SKM-1 (cell line): Measurements from ENCODE around the gene SPDYE16.
"Not testable (repeated sequence)": the region's sequence is repeated elsewhere in the genome, so short reads cannot be mapped to it uniquely, and the experiment has no call there.

ENCODE experiments used
- DNase-seq: peaks from one replicate; lab custom pipeline; 2025; ENCODE audit not compliant: unreplicated experiment; lab: John Stamatoyannopoulos, UW

The SPDYE16 gene, protein sequence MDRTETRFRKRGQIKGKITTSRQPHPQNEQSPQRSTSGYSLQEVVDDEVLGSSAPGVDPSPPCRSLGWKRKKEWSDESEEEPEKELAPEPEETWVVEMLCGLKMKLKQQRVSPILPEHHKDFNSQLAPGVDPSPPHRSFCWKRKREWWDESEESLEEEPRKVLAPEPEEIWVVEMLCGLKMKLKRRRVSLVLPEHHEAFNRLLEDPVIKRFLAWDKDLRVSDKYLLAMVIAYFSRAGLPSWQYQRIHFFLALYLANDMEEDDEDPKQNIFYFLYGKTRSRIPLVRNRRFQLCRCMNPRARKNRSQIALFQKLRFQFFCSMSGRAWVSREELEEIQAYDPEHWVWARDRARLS

DNA sequence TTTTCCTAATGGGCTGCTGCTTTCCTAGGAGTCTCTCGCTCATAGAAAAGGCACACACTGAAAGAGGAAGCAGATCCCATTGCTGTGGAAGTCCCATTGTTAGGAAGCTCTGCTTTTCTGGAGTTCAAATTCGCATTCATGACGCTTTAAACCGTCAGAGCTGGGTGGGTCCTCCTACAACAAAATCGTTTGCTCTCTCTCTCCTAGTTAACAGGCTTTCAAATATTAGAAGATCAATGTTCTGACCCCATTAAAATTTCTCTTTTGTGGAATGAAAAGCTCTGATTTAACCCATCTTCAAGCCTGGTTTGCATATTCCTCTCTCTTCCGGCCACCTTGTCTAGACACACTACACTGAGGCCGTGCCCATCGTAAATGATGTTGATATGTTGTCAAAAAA is at the start of gene SPDYE16:
TSS of gene SPDYE16 (minus strand) at position 101 of the 400 bp plus-strand sequence. CDS start 1,838 bp downstream, outside the sequence.
- not testable (repeated sequence) for DNase-seq

DNA sequence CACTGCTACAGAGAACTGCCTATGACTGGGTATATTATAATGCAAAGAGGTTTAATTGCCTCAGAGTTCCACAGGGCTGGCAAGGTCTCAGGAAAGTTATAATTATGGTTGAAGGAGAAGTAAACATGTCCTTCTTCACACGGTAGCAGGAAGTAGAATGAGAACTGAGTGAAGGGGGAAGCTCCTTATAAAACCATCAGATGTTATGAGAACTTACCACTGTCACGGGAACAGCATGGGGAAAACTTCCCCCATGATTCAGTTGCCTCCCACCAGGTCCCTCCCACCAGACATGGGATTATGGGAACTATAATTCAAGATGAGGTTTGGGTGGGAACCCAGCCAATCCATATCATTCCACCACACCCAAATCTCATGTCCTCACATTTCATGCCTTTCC is 49.6 kb upstream of the SPDYE16 start:
- DNase-seq = not testable (repeated sequence)

DNA sequence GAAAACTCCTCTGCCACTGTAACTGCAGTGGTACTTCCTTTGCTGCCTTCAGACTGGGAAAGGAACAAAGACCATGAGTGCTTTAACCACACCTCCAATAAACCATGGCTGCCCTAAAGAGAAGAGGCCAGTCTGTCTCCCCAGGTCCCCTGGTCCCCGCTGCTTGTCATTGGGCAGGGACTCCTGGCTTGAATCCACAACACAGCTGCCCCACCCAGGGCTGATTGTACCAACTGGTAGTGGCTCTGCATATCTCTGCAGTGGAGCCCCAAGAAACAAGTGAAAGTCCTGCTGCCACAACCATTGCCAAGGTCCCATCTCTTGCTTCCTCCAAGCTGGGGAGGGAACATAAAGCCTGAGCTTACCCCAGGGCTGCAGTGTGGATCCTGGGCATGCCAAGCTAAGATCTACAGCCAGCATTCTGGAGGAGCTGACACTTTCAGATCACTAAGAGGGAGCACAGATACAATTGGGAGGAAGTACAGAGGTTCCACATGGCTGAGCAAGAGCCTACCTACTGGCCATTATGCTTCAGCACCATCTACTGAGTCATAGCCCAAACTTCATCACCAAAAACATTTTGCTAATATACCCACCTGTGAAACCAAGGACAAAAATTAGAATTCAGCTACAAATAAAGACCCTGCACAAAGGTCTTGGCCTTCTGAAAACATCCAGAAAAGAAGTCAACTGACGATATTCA is 48.7 kb upstream of the SPDYE16 start:
- not testable (repeated sequence) for DNase-seq

DNA sequence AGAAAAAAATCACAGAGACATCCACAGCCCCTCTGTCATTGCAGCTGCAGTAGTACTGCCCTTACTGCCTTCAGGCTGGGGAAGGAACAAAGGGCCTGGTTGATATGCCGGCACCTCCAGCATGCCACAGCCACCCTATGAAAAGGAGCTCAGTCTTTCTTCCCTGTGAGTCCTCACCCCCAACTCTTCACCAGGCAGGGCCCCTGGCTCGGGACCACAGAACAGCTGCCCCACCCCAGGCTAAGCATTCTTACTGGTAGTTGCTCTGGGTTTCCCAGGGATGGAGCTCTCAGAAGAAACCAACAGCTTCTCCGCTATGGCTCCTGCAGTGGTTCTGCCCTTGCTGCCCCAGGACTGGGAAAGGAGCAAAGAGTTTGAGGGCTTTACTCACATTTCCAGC is 47.9 kb upstream of the SPDYE16 start:
- DNase-seq = not testable (repeated sequence)

DNA sequence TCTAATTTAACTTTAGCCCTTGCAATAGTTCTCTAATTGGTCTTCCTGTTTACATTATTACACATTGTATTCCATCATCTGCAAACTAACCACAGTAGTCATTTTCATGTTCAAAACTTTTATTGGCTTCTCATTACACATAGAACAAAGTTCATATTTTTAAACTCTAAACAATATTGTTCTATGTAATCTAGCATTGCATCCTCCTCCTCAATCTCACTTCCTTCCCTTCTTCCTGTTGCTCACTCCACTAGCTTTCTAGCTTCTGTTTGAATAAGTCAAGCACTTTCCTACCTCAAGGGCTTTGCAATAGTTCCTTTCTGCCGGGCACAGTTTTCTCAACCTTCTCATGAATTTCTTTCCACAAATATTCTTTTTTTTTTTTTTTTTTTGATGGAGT is 45.5 kb upstream of the SPDYE16 start:
- DNase-seq = not testable (repeated sequence)

DNA sequence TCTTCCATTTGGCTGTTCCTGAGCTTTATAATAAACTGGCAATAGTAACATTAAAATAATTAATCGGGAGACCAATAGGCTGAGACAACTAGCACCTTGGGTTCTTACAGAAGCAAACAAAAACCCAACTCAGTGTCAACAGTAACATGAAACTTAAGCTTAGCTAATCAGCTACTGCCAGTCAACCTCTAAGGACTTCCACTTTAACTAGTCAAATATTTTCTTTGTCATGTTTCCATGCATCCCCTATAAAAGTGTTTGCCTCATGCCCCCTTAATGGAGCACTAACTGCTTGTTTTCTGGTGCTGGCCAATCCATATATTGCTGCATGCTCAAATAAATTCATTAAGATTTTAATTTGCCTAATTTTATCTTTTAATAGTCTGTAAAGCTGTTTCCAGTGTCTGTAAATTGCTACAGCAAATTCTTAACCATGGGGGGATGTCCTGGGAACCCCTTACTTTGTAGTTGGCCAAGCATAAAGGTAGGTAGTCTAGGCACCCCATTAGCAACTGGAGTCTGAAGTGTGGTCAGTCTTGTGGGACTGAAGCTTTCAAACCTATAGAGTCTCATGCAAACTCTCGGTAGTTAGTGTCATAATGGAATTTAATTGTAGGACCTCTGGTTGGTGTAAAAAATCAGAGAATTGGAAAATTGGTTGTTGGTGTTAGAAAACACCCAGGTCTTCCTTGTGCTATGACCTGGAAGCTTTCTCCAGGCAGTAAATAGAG is 43.7 kb upstream of the SPDYE16 start:
- not testable (repeated sequence) for DNase-seq

DNA sequence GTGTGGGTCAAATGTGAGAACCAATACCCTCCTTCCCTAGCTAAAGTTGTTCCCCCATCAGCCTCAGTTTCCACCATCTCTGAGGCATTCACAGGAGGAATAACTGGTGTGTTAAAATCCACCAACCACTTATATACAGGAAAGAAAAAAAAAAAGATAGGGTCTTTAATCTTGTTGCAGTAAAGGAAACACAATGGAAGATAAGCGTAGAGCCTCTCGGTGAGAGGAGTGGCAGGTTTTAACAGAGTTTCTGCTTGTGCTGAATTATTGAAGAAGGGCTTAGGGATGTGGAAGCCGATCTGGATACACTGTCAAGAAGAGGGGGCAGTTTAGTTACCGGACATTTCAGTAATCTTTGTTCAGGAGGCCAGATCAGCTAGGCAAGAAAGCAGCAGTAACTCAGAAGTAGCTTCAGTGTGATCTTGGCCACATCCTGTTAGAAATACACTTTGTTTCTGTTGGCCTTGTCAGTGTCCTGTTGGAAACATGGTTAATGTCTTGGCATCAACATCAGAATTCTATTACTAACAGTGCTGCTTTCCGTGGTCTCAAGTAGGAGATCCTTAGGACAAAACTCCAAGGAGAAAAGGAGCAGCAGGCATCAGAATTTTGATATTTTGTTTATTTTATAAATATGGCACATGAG is 40.7 kb upstream of the SPDYE16 start:
- DNase-seq = not testable (repeated sequence)

DNA sequence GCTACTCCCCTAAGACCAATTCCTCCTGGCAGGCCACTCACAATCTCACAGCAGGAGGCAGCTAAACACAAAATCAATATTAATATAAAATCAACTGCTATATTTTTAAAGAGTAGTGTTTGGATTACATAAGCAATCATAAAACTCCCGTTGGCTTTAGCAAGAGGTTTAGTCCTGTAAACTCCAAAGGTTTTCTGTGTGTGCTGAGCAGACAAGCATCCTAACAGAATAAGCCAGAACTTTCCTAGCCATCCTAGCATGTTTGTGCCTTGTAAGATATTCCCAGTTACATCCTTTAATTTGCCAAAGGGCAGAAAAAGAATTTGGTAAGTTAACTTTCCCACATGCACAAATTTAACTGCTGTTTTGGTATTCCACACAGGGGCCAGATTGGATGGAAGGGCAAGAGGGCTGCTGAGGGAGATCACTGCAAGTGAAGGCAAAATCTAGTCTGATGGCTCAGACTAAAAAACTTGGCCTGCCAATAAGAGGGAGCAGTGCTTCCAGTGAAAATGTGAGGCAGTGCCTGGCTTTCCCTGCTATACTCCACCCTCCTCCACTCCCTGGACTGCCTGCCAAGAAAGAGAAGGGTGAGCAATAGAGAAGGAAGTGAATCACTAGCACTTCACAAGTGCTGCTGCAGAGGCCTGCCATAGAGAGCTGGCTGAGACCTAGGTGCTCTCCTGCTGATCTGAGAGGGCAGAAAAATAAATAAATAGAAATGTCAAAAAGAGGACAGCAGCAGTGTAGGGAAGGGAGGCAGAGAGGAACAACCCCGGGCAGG is 39.9 kb upstream of the SPDYE16 start:
- not testable (repeated sequence) for DNase-seq

DNA sequence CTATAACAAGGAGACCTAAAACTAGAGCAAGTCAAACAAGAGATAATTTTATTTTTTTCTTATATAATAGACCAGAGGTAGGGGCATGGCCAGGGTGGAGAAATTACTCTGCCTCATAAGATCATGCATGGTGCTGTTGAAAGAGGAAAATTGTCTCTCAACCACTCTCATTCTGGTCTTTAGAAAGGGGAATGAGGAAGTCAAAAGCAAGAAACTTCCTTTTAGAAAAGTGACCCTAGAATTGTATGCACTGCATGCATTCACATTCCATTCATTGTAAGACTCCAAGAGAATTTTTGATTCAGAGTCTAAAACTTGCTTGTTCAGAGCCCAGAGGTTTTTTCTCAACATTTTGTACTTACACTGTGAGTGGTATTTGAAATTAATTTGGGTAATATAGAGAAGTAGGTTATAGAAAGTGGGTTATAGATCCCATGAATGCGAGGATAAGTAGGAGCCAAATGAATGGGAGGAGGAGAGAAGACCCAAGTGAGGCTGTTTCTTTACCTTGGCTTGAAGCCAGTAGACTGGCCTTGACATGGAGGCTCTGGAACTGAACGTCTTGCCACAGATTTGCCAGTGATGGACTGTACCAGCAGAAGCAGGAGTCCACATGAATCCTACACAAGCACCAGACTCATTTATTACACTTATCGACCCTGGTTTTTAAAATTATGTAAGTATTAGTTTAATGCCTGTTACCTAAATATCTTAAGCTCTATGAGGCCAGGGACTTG is 33.0 kb upstream of the SPDYE16 start:
- not testable (repeated sequence) for DNase-seq

DNA sequence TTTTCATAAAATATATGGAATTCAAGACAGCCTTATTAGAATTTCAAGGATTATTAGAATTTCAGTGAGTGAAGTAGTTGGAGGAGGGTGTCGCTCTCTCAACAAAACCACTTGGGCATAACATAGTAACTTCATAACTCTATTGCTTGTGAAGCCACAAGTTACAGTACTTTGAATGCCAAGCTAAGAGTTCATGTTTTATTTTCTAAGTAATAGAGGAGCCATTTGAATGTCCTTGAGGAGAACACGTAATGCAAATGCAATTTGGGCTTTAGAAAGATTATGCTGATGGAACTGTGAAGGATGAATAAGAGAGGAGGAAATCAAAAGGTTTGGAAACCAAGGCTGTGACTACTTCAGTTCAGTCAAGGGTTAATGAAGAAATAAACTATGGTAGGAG is 32.3 kb upstream of the SPDYE16 start:
- not testable (repeated sequence) for DNase-seq

DNA sequence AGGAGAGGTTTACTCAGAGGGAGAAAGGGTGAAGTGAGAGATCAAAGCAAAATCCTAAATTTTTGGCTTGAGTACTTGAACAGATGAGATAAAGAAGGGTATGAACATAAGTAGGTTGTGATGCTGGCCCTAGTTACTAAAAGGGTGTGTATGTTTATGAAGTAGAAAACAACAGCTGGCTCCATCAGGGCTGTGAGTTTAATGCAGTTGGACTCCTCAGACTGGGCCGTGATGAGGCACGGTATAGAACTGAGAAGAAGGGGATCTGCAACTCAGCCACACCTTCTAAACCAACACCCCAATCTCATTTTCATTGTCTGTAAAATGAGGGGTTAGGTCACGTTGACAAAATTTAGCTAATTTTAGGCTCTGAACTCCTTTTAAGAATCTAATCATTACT is 29.2 kb upstream of the SPDYE16 start:
- DNase-seq = not testable (repeated sequence)

DNA sequence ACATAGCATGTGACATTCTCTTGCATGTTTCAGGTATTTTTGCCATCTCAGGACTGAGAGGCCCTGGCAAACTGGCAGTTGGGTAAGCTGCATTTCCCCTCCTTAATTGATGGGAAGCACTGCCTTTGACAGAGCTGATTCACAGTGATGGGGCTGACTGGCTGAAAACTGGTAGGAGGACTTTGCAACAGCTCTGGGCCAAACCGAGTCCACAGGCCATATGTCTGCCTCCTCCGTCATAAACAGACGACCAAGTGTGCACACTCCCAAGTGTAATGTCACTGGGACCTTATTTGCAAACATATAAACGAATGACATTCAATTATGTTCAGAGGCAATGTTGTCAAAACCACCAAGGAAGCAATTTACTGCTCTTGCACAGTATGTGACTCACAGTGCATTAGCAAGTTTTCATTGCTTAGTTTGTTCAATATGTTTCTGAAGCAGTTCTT is 27.3 kb upstream of the SPDYE16 start:
- DNase-seq = not testable (repeated sequence)

DNA sequence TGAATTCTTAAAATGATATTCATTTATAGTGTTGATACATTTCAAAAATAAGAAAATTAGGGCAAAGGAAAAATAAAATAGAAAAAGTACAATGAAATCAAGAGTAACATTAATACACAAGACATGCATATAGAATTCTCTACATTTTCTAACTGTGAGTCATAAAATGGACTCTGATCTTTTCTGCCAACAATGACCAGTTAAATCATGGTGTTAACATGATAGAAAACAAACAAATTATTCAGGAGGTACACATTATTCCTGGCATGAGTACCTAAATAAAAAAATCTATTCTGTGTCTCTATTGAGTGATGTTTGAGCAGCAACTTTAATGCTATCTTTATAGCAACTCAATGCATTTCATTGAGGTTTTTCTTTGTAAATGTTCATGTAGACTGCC is 25.6 kb upstream of the SPDYE16 start:
- not testable (repeated sequence) for DNase-seq

DNA sequence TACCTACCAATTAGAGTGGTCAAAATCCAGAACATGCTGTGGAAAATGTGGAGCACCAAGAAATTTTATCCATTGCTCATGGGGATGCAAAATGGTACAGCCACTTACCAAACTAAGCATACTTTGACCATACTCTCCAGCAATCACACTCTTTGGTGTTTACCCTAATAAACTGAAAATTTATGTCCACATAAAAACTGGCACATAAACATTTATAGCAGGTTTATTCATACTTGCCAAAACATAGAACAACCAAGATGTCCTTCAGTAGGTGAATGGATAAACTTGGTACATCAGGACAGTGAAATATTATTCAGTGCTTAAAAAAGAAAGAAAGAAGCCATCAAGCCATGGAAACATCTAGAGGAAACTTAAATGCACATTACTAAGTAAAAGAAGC is 24.7 kb upstream of the SPDYE16 start:
- not testable (repeated sequence) for DNase-seq

DNA sequence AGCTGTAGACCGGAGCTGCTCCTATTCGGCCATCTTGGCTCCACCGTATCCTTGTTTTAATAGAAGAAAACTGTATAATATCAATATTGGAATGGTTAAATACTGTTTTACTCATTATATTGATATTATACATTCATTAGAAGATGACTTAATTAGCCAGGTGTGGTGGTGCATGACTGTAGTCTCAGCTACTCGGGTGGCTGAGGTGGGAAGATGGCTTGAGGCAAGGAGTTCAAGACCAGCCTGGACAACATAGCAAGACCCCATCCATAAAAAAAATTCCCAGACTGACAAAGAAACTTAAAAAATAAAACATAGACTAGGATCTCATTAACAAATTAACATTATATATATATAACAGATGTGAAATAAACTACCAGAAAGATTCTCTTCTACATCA is 24.2 kb upstream of the SPDYE16 start:
- DNase-seq = not testable (repeated sequence)

DNA sequence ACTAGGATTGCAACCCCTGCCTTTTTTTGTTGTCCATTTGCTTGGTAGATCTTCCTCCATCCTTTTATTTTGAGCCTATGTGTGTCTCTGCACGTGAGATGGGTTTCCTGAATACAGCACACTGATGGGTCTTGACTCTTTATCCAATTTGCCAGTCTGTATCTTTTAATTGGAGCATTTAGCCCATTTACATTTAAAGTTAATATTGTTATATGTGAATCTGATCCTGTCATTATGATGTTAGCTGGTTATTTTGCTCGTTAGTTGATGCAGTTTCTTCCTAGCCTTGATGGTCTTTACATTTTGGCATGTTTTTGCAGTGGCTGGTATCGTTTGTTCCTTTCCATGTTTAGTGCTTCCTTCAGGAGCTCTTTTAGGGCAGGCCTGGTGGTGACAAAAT is 21.9 kb upstream of the SPDYE16 start:
- DNase-seq = not testable (repeated sequence)

DNA sequence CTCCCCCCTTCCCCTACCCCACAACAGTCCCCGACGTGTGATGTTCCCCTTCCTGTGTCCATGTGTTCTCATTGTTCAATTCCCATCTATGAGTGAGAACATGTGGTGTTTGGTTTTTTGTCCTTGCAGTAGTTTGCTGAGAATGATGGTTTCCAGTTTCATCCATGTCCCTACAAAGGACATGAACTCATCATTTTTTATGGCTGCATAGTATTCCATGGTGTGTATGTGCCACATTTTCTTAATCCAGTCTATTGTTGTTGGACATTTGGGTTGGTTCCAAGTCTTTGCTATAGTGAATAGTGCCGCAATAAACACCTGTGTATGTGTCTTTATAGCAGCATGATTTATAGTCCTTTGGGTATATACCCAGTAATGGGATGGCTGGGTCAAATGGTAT is 18.2 kb upstream of the SPDYE16 start:
- DNase-seq = not testable (repeated sequence)

DNA sequence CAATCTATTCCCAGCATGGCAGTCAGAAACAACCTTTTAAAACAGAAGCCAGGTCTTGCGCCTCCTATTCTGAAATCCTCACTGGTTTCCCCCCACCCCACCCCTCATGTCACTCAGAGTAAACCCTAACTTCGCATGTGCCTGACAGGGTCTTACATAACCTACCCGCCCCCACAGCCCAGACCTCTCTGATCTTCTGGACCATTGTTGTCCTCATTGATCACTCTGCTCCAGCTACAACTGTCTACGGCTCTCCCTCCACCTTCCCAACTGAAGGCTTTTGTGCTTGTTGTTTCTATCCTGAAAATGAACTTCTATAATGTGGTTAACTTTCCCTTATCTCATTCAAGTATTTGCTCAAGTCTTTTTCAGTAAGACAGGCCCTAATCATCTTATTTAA is 17.1 kb upstream of the SPDYE16 start:
- DNase-seq = not testable (repeated sequence)

DNA sequence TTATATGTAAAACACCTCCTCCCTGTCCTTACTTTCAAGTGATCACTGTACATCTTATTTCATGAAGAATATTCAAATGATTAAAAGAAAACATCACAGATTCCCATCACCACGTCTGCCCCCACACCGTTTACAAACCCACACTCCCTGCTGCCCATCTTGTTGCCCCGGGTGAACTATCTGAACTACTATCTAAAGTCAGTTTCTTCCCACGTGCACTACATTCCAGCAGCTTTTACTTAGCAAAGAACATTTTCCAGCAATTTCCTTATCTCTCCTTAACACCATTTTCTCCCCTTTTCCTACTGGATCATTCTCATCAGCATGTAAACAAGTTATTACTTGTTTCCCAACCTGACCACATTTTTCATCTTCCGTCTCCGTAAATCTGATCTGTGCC is 16.6 kb upstream of the SPDYE16 start:
- not testable (repeated sequence) for DNase-seq
